Hepatocyte (in vitro differentiated cells): Measurements from ENCODE around the gene PRSS56.

Experiments used
- CTCF ChIP-seq: fragments of 200-600 bp; sonication (generic); IDR thresholded peaks from 2 replicates; pipeline ENCODE4 v1.5.1; 2016; ENCODE audit warnings: antibody characterized with exemption, mild to moderate bottlenecking; ENCODE audit not compliant: poor library complexity
- EZH2phosphoT487 ChIP-seq: fragments of 200-600 bp; sonication (generic); IDR thresholded peaks from one replicate; pipeline ENCODE4 v1.6.1; 2018; ENCODE audit warnings: antibody characterized with exemption, mild to moderate bottlenecking, low read depth, moderate library complexity; ENCODE audit not compliant: unreplicated experiment, severe bottlenecking

GRCh38 chr2:232541961-232542714 lies 21.9 kb downstream of the PRSS56 start:
- TF ChIP-seq CTCF (no peak), EZH2phosphoT487 (no peak)
